K562 (cell line): ENCODE results near the gene APOA1. TPM values are rescaled to one million over a fixed set of nuclear protein-coding genes. Genes with fewer than 3 reads are reported as not detected.

Experiments used
- ATAC-seq: fragments of 200-7000 bp; cut with Tn5 transposase; 3 replicates; pipeline ENCODE4 v1.9.1; 2020; ENCODE audit warnings: moderate library complexity
- BruUV-seq: library from RNA; stranded (reverse); fragments of 400-500 nt; replicated peaks from 2 replicates; lab custom pipeline; 2021; lab: Mats Ljungman, UMichigan
- CTCF ChIA-PET: fragments of 300-600 bp; formaldehyde crosslinking; extraction: SDS; loops from one replicate; lab custom pipeline; 2021; ENCODE audit warnings: low intra/inter-chr PET ratio; lab: Yijun Ruan, JAX
- POLR2A ChIA-PET: fragments of 300-600, 350-650 bp; sonication (Branson Sonifier 250); formaldehyde crosslinking; extraction: SDS; loops from one replicate; lab custom pipeline; 2021; ENCODE audit warnings: antibody characterized with exemption, inconsistent platforms; lab: Yijun Ruan, JAX
- DNase-seq, 4 experiments: peaks; one replicate each; pipeline versions ENCODE4 v3.0.0 to v3.0.0-alpha.2; 2011 to 2018; ENCODE audit warnings: low spot score in 3 of 4, mixed read lengths in 3 of 4; ENCODE audit errors: extremely low read depth in 1 of 4
- FAIRE-seq: peaks from 2 replicates; lab custom pipeline; 2011; peaks lifted over from hg19 to GRCh38; lab: Jason Lieb, UNC
- H2AFZ ChIP-seq: 2 replicates; pipeline ENCODE4 v1.6.0; 2011; ENCODE audit warnings: low read depth, low read length, control low read depth, inconsistent platforms
- H3K27ac ChIP-seq: fragments of 200-600 bp; 3 replicates; pipeline ENCODE4 v1.8.0; 2011; ENCODE audit warnings: low read depth, mild to moderate bottlenecking, control low read depth, inconsistent platforms, low read length, moderate library complexity, mixed read lengths; ENCODE audit errors: extremely low read depth
- H3K27me3 ChIP-seq, 2 experiments: fragments of 300-600 bp in 1 of 2; 2 replicates in 1 of 2; 3 replicates in 1 of 2; pipeline versions ENCODE4 v1.6.0 to v1.8.0; 2011; ENCODE audit warnings: inconsistent platforms in 2 of 2, low read length in 2 of 2, mild to moderate bottlenecking in 1 of 2, mixed read lengths in 1 of 2, moderate library complexity in 1 of 2; ENCODE audit not compliant: control insufficient read depth in 2 of 2, insufficient read depth in 2 of 2
- H3K36me3 ChIP-seq: fragments of 300-600 bp; 3 replicates; pipeline ENCODE4 v1.8.0; 2011; ENCODE audit warnings: mild to moderate bottlenecking, low read length, inconsistent platforms; ENCODE audit not compliant: control insufficient read depth, insufficient read depth
- H3K4me1 ChIP-seq, 2 experiments: fragments of 200-600 bp in 1 of 2; replicated peaks in 1 of 2; 2 replicates in 1 of 2; 3 replicates in 1 of 2; pipeline versions ENCODE4 v1.5.1 to v1.8.0; 2011; ENCODE audit warnings: inconsistent platforms in 2 of 2, low read length in 2 of 2, mild to moderate bottlenecking in 1 of 2, mixed read lengths in 1 of 2, moderate library complexity in 1 of 2; ENCODE audit not compliant: control insufficient read depth in 2 of 2, insufficient read depth in 2 of 2
- H3K4me2 ChIP-seq: 2 replicates; pipeline ENCODE4 v1.6.1; 2011; ENCODE audit warnings: low read length, control low read depth, inconsistent platforms, mixed read lengths; ENCODE audit not compliant: insufficient read depth
- H3K4me3 ChIP-seq: fragments of 200-600 bp; sonication (generic), shearing (Covaris generic); 2 replicates; pipeline ENCODE4 v1.5.1; 2016; ENCODE audit warnings: control low read depth, inconsistent platforms
- H3K79me2 ChIP-seq: fragments of 200-600 bp; 3 replicates; pipeline ENCODE4 v1.8.0; 2011; ENCODE audit warnings: low read length, inconsistent platforms; ENCODE audit not compliant: control insufficient read depth, insufficient read depth
- H3K9ac ChIP-seq, 2 experiments: 2 replicates each; pipeline versions ENCODE4 v1.6.0 to v1.6.1; 2011; ENCODE audit warnings: low read depth in 2 of 2, low read length in 2 of 2, control low read depth in 1 of 2, inconsistent platforms in 1 of 2, mild to moderate bottlenecking in 1 of 2, mixed read lengths in 1 of 2; ENCODE audit not compliant: insufficient read depth in 1 of 2
- H3K9me1 ChIP-seq: one replicate; pipeline ENCODE4 v1.6.0; 2011; ENCODE audit warnings: inconsistent platforms, mild to moderate bottlenecking, low read length, moderate library complexity; ENCODE audit not compliant: control insufficient read depth, insufficient read depth
- H3K9me3 ChIP-seq: replicated peaks from 2 replicates; pipeline ENCODE4 v1.5.1; 2011; ENCODE audit warnings: low read depth, low read length, inconsistent platforms; ENCODE audit not compliant: control insufficient read depth, insufficient read depth
- H4K20me1 ChIP-seq: replicated peaks from 2 replicates; pipeline ENCODE4 v1.6.1; 2011; ENCODE audit warnings: low read length, inconsistent platforms, mixed read lengths; ENCODE audit not compliant: control insufficient read depth, insufficient read depth
- ARID3A ChIP-seq: IDR thresholded peaks from 2 replicates; pipeline ENCODE4 v1.6.1; 2012; ENCODE audit warnings: low read depth, low read length, improper control_type of control experiment, borderline replicate concordance
- ARNT ChIP-seq, 2 experiments: fragments of 450-650 bp; IDR thresholded peaks; 2 replicates each; pipeline ENCODE4 v1.6.1; 2016; ENCODE audit warnings: mild to moderate bottlenecking in 1 of 2
- BCL6 ChIP-seq: fragments of 250-450 bp; sonication (Bioruptor Pico); IDR thresholded peaks from 2 replicates; pipeline ENCODE4 v1.4.0; 2020
- DPF2 ChIP-seq: fragments of 450-650 bp; IDR thresholded peaks from 2 replicates; pipeline ENCODE4 v1.6.1; 2016
- EGR1 ChIP-seq: fragments of 450-650 bp; conservative IDR thresholded peaks from 2 replicates; pipeline ENCODE4 v1.6.1; 2017; ENCODE audit warnings: mild to moderate bottlenecking
- ELF2 ChIP-seq: fragments of 250-450 bp; sonication (Bioruptor Pico); IDR thresholded peaks from 2 replicates; pipeline ENCODE4 v1.5.0; 2021; ENCODE audit warnings: mild to moderate bottlenecking
- MAFF ChIP-seq: IDR thresholded peaks from 2 replicates; pipeline ENCODE4 v1.6.1; 2012; ENCODE audit warnings: low read length, improper control_type of control experiment
- MBD1 ChIP-seq: fragments of 250-450 bp; sonication (Bioruptor Pico); IDR thresholded peaks from 2 replicates; pipeline ENCODE4 v1.8.0; 2022; ENCODE audit warnings: inconsistent platforms
- MBD2 ChIP-seq: sonication (generic); IDR thresholded peaks from 2 replicates; pipeline ENCODE4 v1.6.1; 2016; ENCODE audit warnings: low read depth, borderline replicate concordance
- PHB2 ChIP-seq: fragments of 450-650 bp; IDR thresholded peaks from 2 replicates; pipeline ENCODE4 v1.6.1; 2017; ENCODE audit warnings: low read depth
- PHTF2 ChIP-seq: fragments of 250-450 bp; sonication (Bioruptor Pico); IDR thresholded peaks from 2 replicates; pipeline ENCODE4 v1.5.0; 2021; ENCODE audit warnings: mild to moderate bottlenecking
- RBM22 ChIP-seq: fragments of 200-400 bp; formaldehyde crosslinking; IDR thresholded peaks from 2 replicates; pipeline ENCODE4 v1.6.1; 2018; ENCODE audit warnings: low read length, low read depth; ENCODE audit not compliant: poor library complexity, severe bottlenecking
- SMAD1 ChIP-seq: fragments of 150-350 bp; IDR thresholded peaks from 2 replicates; pipeline ENCODE4 v1.6.1; 2014; ENCODE audit warnings: low read length, low read depth; ENCODE audit not compliant: partially characterized antibody
- SMARCC2 ChIP-seq: fragments of 450-650 bp; IDR thresholded peaks from 2 replicates; pipeline ENCODE4 v1.6.1; 2017; ENCODE audit warnings: antibody characterized with exemption, moderate library complexity, mild to moderate bottlenecking, low read depth
- WHSC1 ChIP-seq: IDR thresholded peaks from one replicate; pipeline ENCODE4 v1.6.1; 2012; ENCODE audit warnings: low read length, control low read depth, inconsistent platforms
- ZC3H11A ChIP-seq: IDR thresholded peaks from 2 replicates; pipeline ENCODE4 v1.6.1; 2012; ENCODE audit warnings: low read depth, low read length, improper control_type of control experiment
- ZNF79 ChIP-seq: fragments of 250-450 bp; sonication (Bioruptor Pico); IDR thresholded peaks from 2 replicates; pipeline ENCODE4 v1.4.0; 2020; ENCODE audit warnings: low read depth, mild to moderate bottlenecking, moderate library complexity
- WGBS: fragments of 100-300 bp; shearing (Covaris generic); methylation state at CpG from one replicate; pipeline ENCODE4 v1.1.6; 2016; ENCODE audit warnings: low coverage, mixed read lengths; ENCODE audit not compliant: insufficient coverage; ENCODE audit errors: missing lambda C conversion rate; 5-methylcytosine and 5-hydroxymethylcytosine counted together
- in situ Hi-C: fragments of 300-500 bp; cut with MboI; formaldehyde crosslinking; loops from 4 replicates; pipeline ENCODE4 v1.15.0; 2018; ENCODE audit warnings: inconsistent platforms, mixed read lengths
- intact Hi-C: fragments of 100-400 bp; cut with micrococcal nuclease; formaldehyde crosslinking; loops from 2 replicates; pipeline ENCODE4 v1.14.2; 2022
- polyA plus RNA-seq, 8 experiments: library from polyadenylated mRNA; depleted of rRNA in 4 of 8; stranded (reverse) in 5 of 8; unstranded in 3 of 8; fragments of >200 nt; fragmentation: Nextera tagmentation in 2 of 8; fragmentation: Illumina TruSeq in 1 of 8; extraction: Ambion mirVana in 2 of 8; extraction: Trizol in 1 of 8; gene quantifications; 2 replicates each; pipeline versions ENCODE4 v1.2.1 to v1.2.3, GENCODE V29; 2011 to 2014; ENCODE audit warnings: inconsistent platforms in 1 of 8, missing spikeins in 1 of 8
- total RNA-seq, 7 experiments: library from RNA; depleted of rRNA in 6 of 7; stranded (reverse); fragments of >200 nt in 6 of 7; fragmentation: Illumina TruSeq in 2 of 7; extraction: Trizol in 2 of 7; gene quantifications; 2 replicates each; pipeline versions ENCODE4 v1.2.1 to v1.2.3, GENCODE V29; 2011 to 2021; ENCODE audit warnings: low replicate concordance in 1 of 7

Gene APOA1
- total and polyA plus RNA-seq, 9 of the 15 experiments (the other 6 are each of a cell fraction or from before 2014, with no cell fraction given): 1.8 TPM; not detected in 8

- POLR2A ChIA-PET: no interaction called here
- in situ Hi-C loops: no loop called here
- no TSS peak for BruUV-seq
Observed at GRCh38 chr11:116856423-116856822, 19.0 kb upstream of the APOA1 start.

GRCh38 chr11:116855413-116855812, 18.0 kb upstream of the APOA1 start:
- no peak overlapping the region for H3K27ac ChIP-seq
- in situ Hi-C loops (no loop called here), intact Hi-C loops (no loop called here)
- no TSS peak for BruUV-seq
- 97% methylated on average over 7 of the region's 7 CpGs for WGBS
- H3K9me3 ChIP-seq: no peaks in the 10 kb centered on the region
- H3K27me3 ChIP-seq: no peaks in the 10 kb centered on the region
- no peak for FAIRE-seq
- H3K36me3 ChIP-seq: peaks cover 43% of the 10 kb centered on the region; the same call in 2 of the 3 replicates
- ChIA-PET POLR2A (no interaction called here), CTCF (no interaction called here)
- H3K4me2 ChIP-seq: no peak overlapping the region
- no peaks in the 10 kb centered on the region for H3K9me1 ChIP-seq
- ATAC-seq: no peak
- DNase-seq: no peak
- peaks cover under 1 to 18% of the 10 kb centered on the region in 2 experiments; a peak in 3 of 5 replicates for H3K4me1 ChIP-seq
- no peak overlapping the region for H2AFZ ChIP-seq
- no peak overlapping the region for H3K4me3 ChIP-seq
- no peaks in the 10 kb centered on the region for H3K79me2 ChIP-seq
- no peaks in the 10 kb centered on the region for H4K20me1 ChIP-seq
- H3K9ac ChIP-seq: no peak overlapping the region
- TF ChIP-seq MBD1 (CRISPR knock-in tag) (no peak), SMARCC2 (no peak), ELF2 (no peak), PHTF2 (CRISPR knock-in tag) (no peak), MAFF (no peak), ARID3A (no peak), MBD2 (no peak), SMAD1 (no peak), BCL6 (CRISPR knock-in tag) (no peak), PHB2 (no peak), ZNF79 (CRISPR knock-in tag) (no peak), DPF2 (no peak), ARNT (IDR thresholded peaks at IDR 0.05) (no peak), RBM22 (no peak), ZC3H11A (no peak)

More at GRCh38 chr11:116856423-116856822, 19.0 kb upstream of the APOA1 start:
- Histone ChIP-seq H4K20me1 (no peaks in the 10 kb centered on the region), H3K4me2 (no peak overlapping the region), H3K9me3 (no peaks in the 10 kb centered on the region), H3K9ac (no peak overlapping the region), H3K4me3 (no peak overlapping the region), H3K27me3 (no peaks in the 10 kb centered on the region), H3K4me1 (peaks cover 5 to 26% of the 10 kb centered on the region in 2 experiments; a peak in 4 of 5 replicates), H3K79me2 (no peaks in the 10 kb centered on the region), H3K27ac (no peak overlapping the region), H3K9me1 (no peaks in the 10 kb centered on the region), H3K36me3 (peaks cover 53% of the 10 kb centered on the region), H2AFZ (no peak overlapping the region)
- CTCF ChIA-PET: no interaction called here
- ATAC-seq (no peak), FAIRE-seq (no peak), DNase-seq (no peak)
- WGBS: 94% methylated on average over 5 of the region's 5 CpGs
- no peak for TF ChIP-seq EGR1
- TF ChIP-seq WHSC1: no peak
- intact Hi-C loops: no loop called here
